K562 (cell line): Measurements from ENCODE around the gene GATC. TPM values are rescaled to one million over a fixed set of nuclear protein-coding genes. Genes with fewer than 3 reads are reported as not detected.

Experiments used
- ARID4B ChIP-seq: sonication (generic); formaldehyde crosslinking; IDR thresholded peaks from 2 replicates; pipeline ENCODE4 v1.8.0; 2022; ENCODE audit warnings: mild to moderate bottlenecking, missing genetic modification reagents
- ATF7 ChIP-seq: fragments of 450-650 bp; IDR thresholded peaks from 2 replicates; pipeline ENCODE4 v1.7.1; 2014; ENCODE audit warnings: mild to moderate bottlenecking, moderate library complexity
- ETV5 ChIP-seq: sonication (generic); formaldehyde crosslinking; IDR thresholded peaks from 2 replicates; pipeline ENCODE4 v1.4.0; 2020; ENCODE audit warnings: low read depth, mild to moderate bottlenecking, missing genetic modification reagents
- GABPB1 ChIP-seq: sonication (generic); formaldehyde crosslinking; IDR thresholded peaks from 2 replicates; pipeline ENCODE4 v1.8.0; 2022; ENCODE audit warnings: mild to moderate bottlenecking, missing genetic modification reagents
- MEF2A ChIP-seq: IDR thresholded peaks from 2 replicates; pipeline ENCODE4 v1.6.1; 2011; ENCODE audit warnings: low read depth, mild to moderate bottlenecking, low read length, moderate library complexity; ENCODE audit not compliant: control insufficient read depth
- NCOA1 ChIP-seq: fragments of 450-650 bp; IDR thresholded peaks from 2 replicates; pipeline ENCODE4 v1.6.1; 2016; ENCODE audit warnings: low read depth
- NFIC ChIP-seq: fragments of 450-650 bp; IDR thresholded peaks from 2 replicates; pipeline ENCODE4 v1.6.1; 2017; ENCODE audit warnings: mild to moderate bottlenecking, inconsistent platforms
- ZNF134 ChIP-seq: fragments of 250-450 bp; sonication (Bioruptor Pico); conservative IDR thresholded peaks from 2 replicates; pipeline ENCODE4 v1.4.0; 2020
- ZNF23 ChIP-seq: fragments of 250-450 bp; sonication (Bioruptor Pico); IDR thresholded peaks from 2 replicates; pipeline ENCODE4 v1.4.0; 2020; ENCODE audit warnings: mild to moderate bottlenecking
- ZNF592 ChIP-seq: fragments of 450-650 bp; IDR thresholded peaks from 2 replicates; pipeline ENCODE4 v1.6.1; 2017; ENCODE audit warnings: antibody characterized with exemption, mild to moderate bottlenecking
- polyA plus RNA-seq, 8 experiments: library from polyadenylated mRNA; depleted of rRNA in 4 of 8; stranded (reverse) in 5 of 8; unstranded in 3 of 8; fragments of >200 nt; fragmentation: Nextera tagmentation in 2 of 8; fragmentation: Illumina TruSeq in 1 of 8; extraction: Ambion mirVana in 2 of 8; extraction: Trizol in 1 of 8; gene quantifications; 2 replicates each; pipeline versions ENCODE4 v1.2.1 to v1.2.3, GENCODE V29; 2011 to 2014; ENCODE audit warnings: inconsistent platforms in 1 of 8, missing spikeins in 1 of 8
- total RNA-seq, 7 experiments: library from RNA; depleted of rRNA in 6 of 7; stranded (reverse); fragments of >200 nt in 6 of 7; fragmentation: Illumina TruSeq in 2 of 7; extraction: Trizol in 2 of 7; gene quantifications; 2 replicates each; pipeline versions ENCODE4 v1.2.1 to v1.2.3, GENCODE V29; 2011 to 2021; ENCODE audit warnings: low replicate concordance in 1 of 7

The GATC gene
- total and polyA plus RNA-seq, 9 of the 15 experiments (the other 6 are each of a cell fraction or from before 2014, with no cell fraction given): 5.8 to 52.6 (median 28.2) TPM

GRCh38 chr12:120445911-120446843 lies at the start of gene GATC, which contains the start of gene TRIAP1 (continued):
- TF ChIP-seq ARID4B (CRISPR knock-in tag) (peak; percentile 99), NCOA1 (no peak), ATF7 (peak; percentile 91), ZNF23 (CRISPR knock-in tag) (no peak), GABPB1 (CRISPR knock-in tag) (peak; percentile 84), NFIC (peak; percentile 72), ZNF592 (no peak), MEF2A (no peak), ETV5 (CRISPR knock-in tag) (peak; percentile 61; the same call in 1 of the 2 replicates), ZNF134 (CRISPR knock-in tag) (no peak)
